Measurements from ENCODE around the gene KISS1.
"Not testable (repeated sequence)": the region's sequence is repeated elsewhere in the genome, so short reads cannot be mapped to it uniquely, and the experiment has no call there.

- TF ChIP-seq CTCF (conservative IDR thresholded peaks at IDR 0.05; ENCODE audit: low read length); EZH2phosphoT487 (IDR thresholded peaks at IDR 0.05; ENCODE audit: borderline replicate concordance, low read depth, low read length): not testable (repeated sequence)
Measured at GRCh38 chr1:204238520-204238919, 42.2 kb upstream of the KISS1 start.
